ENCODE measurements around the gene EXOC2. TPM values are rescaled to one million over a fixed set of nuclear protein-coding genes. Genes with fewer than 3 reads are reported as not detected.
"Not testable (repeated sequence)": the region's sequence is repeated elsewhere in the genome, so short reads cannot be mapped to it uniquely, and the experiment has no call there.

Gene EXOC2
- total RNA-seq, 1 donor from 2014 or later = 40.8 TPM

- intact Hi-C loops (cut with micrococcal nuclease) = no loop called here
Observed at GRCh38 chr6:641225-641985, 51.5 kb downstream of the EXOC2 start.

GRCh38 chr6:636488-636887, 56.5 kb downstream of the EXOC2 start:
- intact Hi-C loops (cut with micrococcal nuclease) = no loop called here

GRCh38 chr6:635233-635632, 57.7 kb downstream of the EXOC2 start:
- intact Hi-C loops (cut with micrococcal nuclease) = no loop called here

- intact Hi-C loops (cut with micrococcal nuclease) = no loop called here
Observed at GRCh38 chr6:633611-634010, 59.3 kb downstream of the EXOC2 start.

GRCh38 chr6:628766-629165, 64.2 kb downstream of the EXOC2 start:
- intact Hi-C loops (cut with micrococcal nuclease) = no loop called here

GRCh38 chr6:626236-626635, 66.7 kb downstream of the EXOC2 start:
- intact Hi-C loops (cut with micrococcal nuclease) = no loop called here

- intact Hi-C loops (cut with micrococcal nuclease) = no loop called here
Observed at GRCh38 chr6:624979-625378, 68.0 kb downstream of the EXOC2 start.

GRCh38 chr6:622462-622861, 70.5 kb downstream of the EXOC2 start:
- intact Hi-C loops (cut with micrococcal nuclease) = no loop called here

- intact Hi-C loops (cut with micrococcal nuclease) = no loop called here
Observed at GRCh38 chr6:621931-622330, 71.0 kb downstream of the EXOC2 start.

GRCh38 chr6:620950-621349, 72.0 kb downstream of the EXOC2 start:
- intact Hi-C loops (cut with micrococcal nuclease) = no loop called here

GRCh38 chr6:620166-620565, 72.8 kb downstream of the EXOC2 start:
- intact Hi-C loops (cut with micrococcal nuclease) = no loop called here

- intact Hi-C loops (cut with micrococcal nuclease) = no loop called here
Observed at GRCh38 chr6:617456-618100, 75.4 kb downstream of the EXOC2 start.

- intact Hi-C loops (cut with micrococcal nuclease) = no loop called here
Observed at GRCh38 chr6:613981-614380, 79.0 kb downstream of the EXOC2 start.

- intact Hi-C loops (cut with micrococcal nuclease) = no loop called here
Observed at GRCh38 chr6:611928-612327, 81.0 kb downstream of the EXOC2 start.

- intact Hi-C loops (cut with micrococcal nuclease) = no loop called here
Observed at GRCh38 chr6:610882-611281, 82.1 kb downstream of the EXOC2 start.

GRCh38 chr6:609905-610304, 83.0 kb downstream of the EXOC2 start:
- intact Hi-C loops (cut with micrococcal nuclease) = no loop called here

- intact Hi-C loops (cut with micrococcal nuclease) = no loop called here
Observed at GRCh38 chr6:606829-607379, 86.0 kb downstream of the EXOC2 start.

GRCh38 chr6:605895-606294, 87.0 kb downstream of the EXOC2 start:
- intact Hi-C loops (cut with micrococcal nuclease) = not testable (repeated sequence)

- intact Hi-C loops (cut with micrococcal nuclease) = no loop called here
Observed at GRCh38 chr6:604579-604978, 88.4 kb downstream of the EXOC2 start.

GRCh38 chr6:603265-603664, 89.7 kb downstream of the EXOC2 start:
- intact Hi-C loops (cut with micrococcal nuclease) = no loop called here

GRCh38 chr6:599576-600448, 93.1 kb downstream of the EXOC2 start:
- intact Hi-C loops (cut with micrococcal nuclease) = no loop called here

GRCh38 chr6:593907-594212, 99.1 kb downstream of the EXOC2 start:
- intact Hi-C loops (cut with micrococcal nuclease) = loop anchor here (1.0 to 5.0 kb wide), 10 partner anchors 98 to 843 kb away; no protein-coding TSS in a partner anchor

All from T-helper 1 cell treated with Interleukin-12 subunit alpha and Interleukin-12 subunit beta and Interleukin-4 antibody, amounts not matched to agents 30 ng/mL and 1 ng/mL, for 36 hours (primary cell).